Measurements from ENCODE around the gene ZDHHC8.

Gene ZDHHC8

GRCh38 chr22:20109411-20110358, 21.9 kb upstream of the ZDHHC8 start:
- Histone ChIP-seq H3K27me3 (ENCODE audit: control insufficient read depth in 1 of 2, insufficient read depth in 2 of 2, low read length in 2 of 2) (no peaks in the 10 kb centered on the region), H3K27ac (ENCODE audit: low read length) (no peak overlapping the region), H3K9ac (ENCODE audit: low read length in 2 of 2) (no peak overlapping the region), H3K4me1 (ENCODE audit: control insufficient read depth, insufficient read depth, low read length) (peaks cover 3% of the 10 kb centered on the region), H3K4me3 (ENCODE audit: low read length in 2 of 2) (no peak overlapping the region), H3K9me3 (ENCODE audit: control insufficient read depth in 2 of 2, low read length in 2 of 2) (no peaks in the 10 kb centered on the region), H3K36me3 (ENCODE audit: control insufficient read depth in 2 of 2, insufficient read depth in 2 of 2, low read length in 2 of 2) (peaks cover 62 to 66% of the 10 kb centered on the region in 2 donors)

- Histone ChIP-seq H3K4me1 (ENCODE audit: control insufficient read depth, insufficient read depth, low read length) (peaks cover 8% of the 10 kb centered on the region), H3K36me3 (ENCODE audit: control insufficient read depth in 2 of 2, insufficient read depth in 2 of 2, low read length in 2 of 2) (peaks cover 59 to 64% of the 10 kb centered on the region in 2 donors), H3K9me3 (ENCODE audit: control insufficient read depth in 2 of 2, low read length in 2 of 2) (no peaks in the 10 kb centered on the region), H3K27me3 (ENCODE audit: control insufficient read depth in 1 of 2, insufficient read depth in 2 of 2, low read length in 2 of 2) (no peaks in the 10 kb centered on the region), H3K4me3 (ENCODE audit: low read length in 2 of 2) (no peak overlapping the region), H3K9ac (ENCODE audit: low read length in 2 of 2) (no peak overlapping the region), H3K27ac (ENCODE audit: low read length) (no peak overlapping the region)
These were observed 21.1 kb upstream of the ZDHHC8 start for GRCh38 chr22:20110359-20110985.

- H3K4me3 ChIP-seq (ENCODE audit: low read length in 2 of 2): no peak overlapping the region
- peaks cover 53 to 59% of the 10 kb centered on the region in 2 donors for H3K36me3 ChIP-seq (ENCODE audit: control insufficient read depth in 2 of 2, insufficient read depth in 2 of 2, low read length in 2 of 2)
- no peaks in the 10 kb centered on the region for H3K9me3 ChIP-seq (ENCODE audit: control insufficient read depth in 2 of 2, low read length in 2 of 2)
- H3K9ac ChIP-seq (ENCODE audit: low read length in 2 of 2): no peak overlapping the region
- no peaks in the 10 kb centered on the region for H3K27me3 ChIP-seq (ENCODE audit: control insufficient read depth in 1 of 2, insufficient read depth in 2 of 2, low read length in 2 of 2)
- H3K27ac ChIP-seq (ENCODE audit: low read length): no peak overlapping the region
- H3K4me1 ChIP-seq (ENCODE audit: control insufficient read depth, insufficient read depth, low read length): peaks cover 15% of the 10 kb centered on the region
These were observed 20.4 kb upstream of the ZDHHC8 start for GRCh38 chr22:20111045-20111688.

- Histone ChIP-seq H3K27ac (ENCODE audit: low read length) (no peak overlapping the region), H3K4me1 (ENCODE audit: control insufficient read depth, insufficient read depth, low read length) (peaks cover 18% of the 10 kb centered on the region), H3K4me3 (ENCODE audit: low read length in 2 of 2) (no peak overlapping the region), H3K9ac (ENCODE audit: low read length in 2 of 2) (no peak overlapping the region), H3K27me3 (ENCODE audit: control insufficient read depth in 1 of 2, insufficient read depth in 2 of 2, low read length in 2 of 2) (no peaks in the 10 kb centered on the region), H3K36me3 (ENCODE audit: control insufficient read depth in 2 of 2, insufficient read depth in 2 of 2, low read length in 2 of 2) (peaks cover 46 to 51% of the 10 kb centered on the region in 2 donors), H3K9me3 (ENCODE audit: control insufficient read depth in 2 of 2, low read length in 2 of 2) (no peaks in the 10 kb centered on the region)
These were observed 19.6 kb upstream of the ZDHHC8 start for GRCh38 chr22:20111689-20112622.

- Histone ChIP-seq H3K36me3 (ENCODE audit: control insufficient read depth in 2 of 2, insufficient read depth in 2 of 2, low read length in 2 of 2) (peaks cover 37 to 42% of the 10 kb centered on the region in 2 donors), H3K4me3 (ENCODE audit: low read length in 2 of 2) (no peak overlapping the region), H3K9ac (ENCODE audit: low read length in 2 of 2) (no peak overlapping the region), H3K4me1 (ENCODE audit: control insufficient read depth, insufficient read depth, low read length) (peaks cover 21% of the 10 kb centered on the region), H3K9me3 (ENCODE audit: control insufficient read depth in 2 of 2, low read length in 2 of 2) (no peaks in the 10 kb centered on the region), H3K27ac (ENCODE audit: low read length) (peak overlapping the region; percentile 1), H3K27me3 (ENCODE audit: control insufficient read depth in 1 of 2, insufficient read depth in 2 of 2, low read length in 2 of 2) (no peaks in the 10 kb centered on the region)
These were observed 18.7 kb upstream of the ZDHHC8 start for GRCh38 chr22:20112623-20113511.

- Histone ChIP-seq H3K4me3 (ENCODE audit: low read length in 2 of 2) (no peak overlapping the region), H3K9ac (ENCODE audit: low read length in 2 of 2) (no peak overlapping the region), H3K27ac (ENCODE audit: low read length) (no peak overlapping the region), H3K4me1 (ENCODE audit: control insufficient read depth, insufficient read depth, low read length) (peaks cover 26% of the 10 kb centered on the region), H3K36me3 (ENCODE audit: control insufficient read depth in 2 of 2, insufficient read depth in 2 of 2, low read length in 2 of 2) (peaks cover 34 to 35% of the 10 kb centered on the region in 2 donors), H3K27me3 (ENCODE audit: control insufficient read depth in 1 of 2, insufficient read depth in 2 of 2, low read length in 2 of 2) (no peaks in the 10 kb centered on the region), H3K9me3 (ENCODE audit: control insufficient read depth in 2 of 2, low read length in 2 of 2) (no peaks in the 10 kb centered on the region)
These were observed 17.9 kb upstream of the ZDHHC8 start for GRCh38 chr22:20113551-20114310.

GRCh38 chr22:20114506-20115475, 16.8 kb upstream of the ZDHHC8 start:
- H3K4me1 ChIP-seq (ENCODE audit: control insufficient read depth, insufficient read depth, low read length): peaks cover 30% of the 10 kb centered on the region
- H3K4me3 ChIP-seq (ENCODE audit: low read length in 2 of 2): no peak overlapping the region
- no peak overlapping the region for H3K9ac ChIP-seq (ENCODE audit: low read length in 2 of 2)
- no peaks in the 10 kb centered on the region for H3K9me3 ChIP-seq (ENCODE audit: control insufficient read depth in 2 of 2, low read length in 2 of 2)
- H3K27me3 ChIP-seq (ENCODE audit: control insufficient read depth in 1 of 2, insufficient read depth in 2 of 2, low read length in 2 of 2): no peaks in the 10 kb centered on the region
- no peak overlapping the region for H3K27ac ChIP-seq (ENCODE audit: low read length)
- H3K36me3 ChIP-seq (ENCODE audit: control insufficient read depth in 2 of 2, insufficient read depth in 2 of 2, low read length in 2 of 2): peaks cover 32 to 33% of the 10 kb centered on the region in 2 donors

GRCh38 chr22:20115691-20116375, 15.8 kb upstream of the ZDHHC8 start, which contains the start of gene RANBP1:
Gene RANBP1, plus strand, starts transcription at chr22:20116104. Its CDS starts 81 bp downstream, at chr22:20116185.
- Histone ChIP-seq H3K9ac (ENCODE audit: low read length in 2 of 2) (peak within 1 kb of the TSS; percentile 78 to 93), H3K36me3 (ENCODE audit: control insufficient read depth in 2 of 2, insufficient read depth in 2 of 2, low read length in 2 of 2) (peaks cover 29 to 32% of the 10 kb centered on the region in 2 donors), H3K9me3 (ENCODE audit: control insufficient read depth in 2 of 2, low read length in 2 of 2) (no peaks in the 10 kb centered on the region), H3K27me3 (ENCODE audit: control insufficient read depth in 1 of 2, insufficient read depth in 2 of 2, low read length in 2 of 2) (no peaks in the 10 kb centered on the region), H3K27ac (ENCODE audit: low read length) (peak within 1 kb of the TSS; percentile 80), H3K4me1 (ENCODE audit: control insufficient read depth, insufficient read depth, low read length) (peaks cover 35% of the 10 kb centered on the region), H3K4me3 (ENCODE audit: low read length in 2 of 2) (peak within 1 kb of the TSS; percentile 71 to 90)
